ENCODE results near the gene TEAD1.

TEAD1 gene

GRCh38 chr11:12905435-12905834 lies 231.2 kb downstream of the TEAD1 start:
- no peak for TF ChIP-seq JUND (IDR thresholded peaks at IDR 0.05; ENCODE audit: low read depth)
- no peak for DNase-seq (ENCODE audit: low read depth in 1 of 2, low spot score in 1 of 2)
- in situ Hi-C loops (cut with HindIII; ENCODE audit: low pct_unique_long_range_greater_than_20kb, low sequenced_read_pairs), result no loop called here

- in situ Hi-C loops (cut with HindIII; ENCODE audit: low pct_unique_long_range_greater_than_20kb, low sequenced_read_pairs), result no loop called here
- no peak for DNase-seq (ENCODE audit: low read depth in 1 of 2, low spot score in 1 of 2)
- no peak for TF ChIP-seq JUND (IDR thresholded peaks at IDR 0.05; ENCODE audit: low read depth)
Observed at GRCh38 chr11:12906501-12906900, 232.3 kb downstream of the TEAD1 start.

GRCh38 chr11:12909879-12910278 lies 235.7 kb downstream of the TEAD1 start:
- in situ Hi-C loops (cut with HindIII; ENCODE audit: low pct_unique_long_range_greater_than_20kb, low sequenced_read_pairs), result no loop called here
- no peak for DNase-seq (ENCODE audit: low read depth in 1 of 2, low spot score in 1 of 2)
- no peak for TF ChIP-seq JUND (IDR thresholded peaks at IDR 0.05; ENCODE audit: low read depth)

- no peak for TF ChIP-seq JUND (IDR thresholded peaks at IDR 0.05; ENCODE audit: low read depth)
- DNase-seq (ENCODE audit: low read depth in 1 of 2, low spot score in 1 of 2), result peak; percentile 8 to 22
- in situ Hi-C loops (cut with HindIII; ENCODE audit: low pct_unique_long_range_greater_than_20kb, low sequenced_read_pairs), result no loop called here
Observed at GRCh38 chr11:12914400-12914912, 240.2 kb downstream of the TEAD1 start.

GRCh38 chr11:12915093-12915492 lies 240.9 kb downstream of the TEAD1 start:
- no peak for DNase-seq (ENCODE audit: low read depth in 1 of 2, low spot score in 1 of 2)
- in situ Hi-C loops (cut with HindIII; ENCODE audit: low pct_unique_long_range_greater_than_20kb, low sequenced_read_pairs), result no loop called here
- no peak for TF ChIP-seq JUND (IDR thresholded peaks at IDR 0.05; ENCODE audit: low read depth)

- DNase-seq (ENCODE audit: low read depth in 1 of 2, low spot score in 1 of 2), result no peak
- in situ Hi-C loops (cut with HindIII; ENCODE audit: low pct_unique_long_range_greater_than_20kb, low sequenced_read_pairs), result no loop called here
- no peak for TF ChIP-seq JUND (IDR thresholded peaks at IDR 0.05; ENCODE audit: low read depth)
Observed at GRCh38 chr11:12917822-12918221, 243.6 kb downstream of the TEAD1 start.

- no peak for DNase-seq (ENCODE audit: low read depth in 1 of 2, low spot score in 1 of 2)
- no peak for TF ChIP-seq JUND (IDR thresholded peaks at IDR 0.05; ENCODE audit: low read depth)
- in situ Hi-C loops (cut with HindIII; ENCODE audit: low pct_unique_long_range_greater_than_20kb, low sequenced_read_pairs), result no loop called here
Observed at GRCh38 chr11:12918667-12919066, 244.4 kb downstream of the TEAD1 start.

- no peak for DNase-seq (ENCODE audit: low read depth in 1 of 2, low spot score in 1 of 2)
- in situ Hi-C loops (cut with HindIII; ENCODE audit: low pct_unique_long_range_greater_than_20kb, low sequenced_read_pairs), result no loop called here
- TF ChIP-seq JUND (IDR thresholded peaks at IDR 0.05; ENCODE audit: low read depth), result no peak
Observed at GRCh38 chr11:12922418-12922817, 248.2 kb downstream of the TEAD1 start.

GRCh38 chr11:12922980-12923507 lies 248.8 kb downstream of the TEAD1 start:
- no peak for TF ChIP-seq JUND (IDR thresholded peaks at IDR 0.05; ENCODE audit: low read depth)
- DNase-seq (ENCODE audit: low read depth in 1 of 2, low spot score in 1 of 2), result no peak
- in situ Hi-C loops (cut with HindIII; ENCODE audit: low pct_unique_long_range_greater_than_20kb, low sequenced_read_pairs), result no loop called here

- in situ Hi-C loops (cut with HindIII; ENCODE audit: low pct_unique_long_range_greater_than_20kb, low sequenced_read_pairs), result no loop called here
- TF ChIP-seq JUND (IDR thresholded peaks at IDR 0.05; ENCODE audit: low read depth), result no peak
- no peak for DNase-seq (ENCODE audit: low read depth in 1 of 2, low spot score in 1 of 2)
Observed at GRCh38 chr11:12924650-12925049, 250.4 kb downstream of the TEAD1 start.

GRCh38 chr11:12925520-12925919 lies 251.3 kb downstream of the TEAD1 start:
- DNase-seq (ENCODE audit: low read depth in 1 of 2, low spot score in 1 of 2), result no peak
- no peak for TF ChIP-seq JUND (IDR thresholded peaks at IDR 0.05; ENCODE audit: low read depth)
- in situ Hi-C loops (cut with HindIII; ENCODE audit: low pct_unique_long_range_greater_than_20kb, low sequenced_read_pairs), result no loop called here

- in situ Hi-C loops (cut with HindIII; ENCODE audit: low pct_unique_long_range_greater_than_20kb, low sequenced_read_pairs), result no loop called here
- no peak for DNase-seq (ENCODE audit: low read depth in 1 of 2, low spot score in 1 of 2)
- TF ChIP-seq JUND (IDR thresholded peaks at IDR 0.05; ENCODE audit: low read depth), result no peak
Observed at GRCh38 chr11:12927221-12927620, 253.0 kb downstream of the TEAD1 start.

- in situ Hi-C loops (cut with HindIII; ENCODE audit: low pct_unique_long_range_greater_than_20kb, low sequenced_read_pairs), result no loop called here
- no peak for TF ChIP-seq JUND (IDR thresholded peaks at IDR 0.05; ENCODE audit: low read depth)
- DNase-seq (ENCODE audit: low read depth in 1 of 2, low spot score in 1 of 2), result no peak
Observed at GRCh38 chr11:12927886-12928285, 253.7 kb downstream of the TEAD1 start.

- in situ Hi-C loops (cut with HindIII; ENCODE audit: low pct_unique_long_range_greater_than_20kb, low sequenced_read_pairs), result no loop called here
- no peak for TF ChIP-seq JUND (IDR thresholded peaks at IDR 0.05; ENCODE audit: low read depth)
Observed at GRCh38 chr11:12930850-12931249, 256.6 kb downstream of the TEAD1 start.

More at GRCh38 chr11:12930850-12931249, 256.6 kb downstream of the TEAD1 start:
- DNase-seq (ENCODE audit: low read depth in 1 of 2, low spot score in 1 of 2), result no peak
